ENCODE results near the gene COIL. TPM values are rescaled to one million over a fixed set of nuclear protein-coding genes. Genes with fewer than 3 reads are reported as not detected.

Gene COIL
- total RNA-seq, 1 donor from 2014 or later: 20.6 TPM

GRCh38 chr17:56949595-56949994 lies 11.3 kb downstream of the COIL start:
- peaks cover 16% of the 10 kb centered on the region for H3K79me2 ChIP-seq (ENCODE audit: insufficient read depth, low read length)
- no peak for FAIRE-seq
- H3K36me3 Mint-ChIP-seq (ENCODE audit: low read depth, unreplicated experiment): peaks cover 11% of the 10 kb centered on the region

GRCh38 chr17:56948491-56948890 lies 12.4 kb downstream of the COIL start:
- Mint-ChIP-seq H3K4me1 (ENCODE audit: low read depth, unreplicated experiment) (peaks cover 2% of the 10 kb centered on the region), H3K9me3 (ENCODE audit: unreplicated experiment) (no peaks in the 10 kb centered on the region), H3K27me3 (ENCODE audit: low read depth, unreplicated experiment) (no peaks in the 10 kb centered on the region), H3K36me3 (ENCODE audit: low read depth, unreplicated experiment) (peaks cover 16% of the 10 kb centered on the region), H3K27ac (ENCODE audit: unreplicated experiment) (no peak overlapping the region), H3K4me3 (ENCODE audit: unreplicated experiment) (no peak overlapping the region)
- Histone ChIP-seq H3K4me3 (ENCODE audit: insufficient read depth, low read depth, low read length) (no peak overlapping the region), H3K36me3 (ENCODE audit: insufficient read depth, low read length) (peaks cover 14% of the 10 kb centered on the region), H3K9ac (ENCODE audit: low read length) (no peak overlapping the region), H3K4me1 (ENCODE audit: insufficient read depth, low read length) (no peaks in the 10 kb centered on the region), H3K79me2 (ENCODE audit: insufficient read depth, low read length) (peaks cover 13% of the 10 kb centered on the region), H3K9me3 (ENCODE audit: insufficient read depth, low read depth, low read length) (no peaks in the 10 kb centered on the region), H3K27ac (ENCODE audit: low read depth, low read length) (no peak overlapping the region), H4K20me1 (ENCODE audit: insufficient read depth, low read length) (peaks cover 15% of the 10 kb centered on the region), H2AFZ (ENCODE audit: low read depth, low read length) (no peak overlapping the region), H3K27me3 (ENCODE audit: insufficient read depth, low read length) (no peaks in the 10 kb centered on the region), H3K4me2 (ENCODE audit: low read length) (no peak overlapping the region)
- TF ChIP-seq EZH2 (IDR thresholded peaks at IDR 0.05; ENCODE audit: insufficient read depth, low read length): no peak
- TF ChIP-seq CTCF (IDR thresholded peaks at IDR 0.05; ENCODE audit: insufficient read depth, low read depth, low read length): no peak
- no peak for FAIRE-seq
- DNase-seq (ENCODE audit: low read depth): peak; percentile 14

More at GRCh38 chr17:56949595-56949994, 11.3 kb downstream of the COIL start:
- Histone ChIP-seq H3K27ac (ENCODE audit: low read depth, low read length) (no peak overlapping the region), H2AFZ (ENCODE audit: low read depth, low read length) (no peak overlapping the region), H3K9me3 (ENCODE audit: insufficient read depth, low read depth, low read length) (no peaks in the 10 kb centered on the region), H3K36me3 (ENCODE audit: insufficient read depth, low read length) (peaks cover 13% of the 10 kb centered on the region), H3K4me2 (ENCODE audit: low read length) (no peak overlapping the region), H3K9ac (ENCODE audit: low read length) (no peak overlapping the region), H3K4me1 (ENCODE audit: insufficient read depth, low read length) (no peaks in the 10 kb centered on the region), H3K4me3 (ENCODE audit: insufficient read depth, low read depth, low read length) (no peak overlapping the region), H4K20me1 (ENCODE audit: insufficient read depth, low read length) (peaks cover 19% of the 10 kb centered on the region), H3K27me3 (ENCODE audit: insufficient read depth, low read length) (no peaks in the 10 kb centered on the region)
- Mint-ChIP-seq H3K27me3 (ENCODE audit: low read depth, unreplicated experiment) (no peaks in the 10 kb centered on the region), H3K4me1 (ENCODE audit: low read depth, unreplicated experiment) (peaks cover 4% of the 10 kb centered on the region), H3K4me3 (ENCODE audit: unreplicated experiment) (no peak overlapping the region), H3K27ac (ENCODE audit: unreplicated experiment) (no peak overlapping the region), H3K9me3 (ENCODE audit: unreplicated experiment) (no peaks in the 10 kb centered on the region)
- no peak for DNase-seq (ENCODE audit: low read depth)
- TF ChIP-seq CTCF (IDR thresholded peaks at IDR 0.05; ENCODE audit: insufficient read depth, low read depth, low read length) (no peak), EZH2 (IDR thresholded peaks at IDR 0.05; ENCODE audit: insufficient read depth, low read length) (no peak)

- H3K27ac ChIP-seq (ENCODE audit: low read depth, low read length): no peak overlapping the region
- no peaks in the 10 kb centered on the region for H3K4me1 ChIP-seq (ENCODE audit: insufficient read depth, low read length)
- H3K4me3 ChIP-seq (ENCODE audit: insufficient read depth, low read depth, low read length): no peak overlapping the region
- H3K27me3 Mint-ChIP-seq (ENCODE audit: low read depth, unreplicated experiment): no peaks in the 10 kb centered on the region
- peaks cover 17% of the 10 kb centered on the region for H3K36me3 ChIP-seq (ENCODE audit: insufficient read depth, low read length)
- H3K4me2 ChIP-seq (ENCODE audit: low read length): no peak overlapping the region
- no peaks in the 10 kb centered on the region for H3K27me3 ChIP-seq (ENCODE audit: insufficient read depth, low read length)
- H4K20me1 ChIP-seq (ENCODE audit: insufficient read depth, low read length): peaks cover 13% of the 10 kb centered on the region
- FAIRE-seq (no peak), DNase-seq (ENCODE audit: low read depth) (no peak)
- H3K9me3 ChIP-seq (ENCODE audit: insufficient read depth, low read depth, low read length): no peaks in the 10 kb centered on the region
- H3K36me3 Mint-ChIP-seq (ENCODE audit: low read depth, unreplicated experiment): peaks cover 17% of the 10 kb centered on the region
- H3K9me3 Mint-ChIP-seq (ENCODE audit: unreplicated experiment): no peaks in the 10 kb centered on the region
- no peak overlapping the region for H2AFZ ChIP-seq (ENCODE audit: low read depth, low read length)
- no peak overlapping the region for H3K4me3 Mint-ChIP-seq (ENCODE audit: unreplicated experiment)
- no peak for TF ChIP-seq CTCF (IDR thresholded peaks at IDR 0.05; ENCODE audit: insufficient read depth, low read depth, low read length)
- TF ChIP-seq EZH2 (IDR thresholded peaks at IDR 0.05; ENCODE audit: insufficient read depth, low read length): no peak
- H3K9ac ChIP-seq (ENCODE audit: low read length): no peak overlapping the region
- no peak overlapping the region for H3K27ac Mint-ChIP-seq (ENCODE audit: unreplicated experiment)
- no peaks in the 10 kb centered on the region for H3K4me1 Mint-ChIP-seq (ENCODE audit: low read depth, unreplicated experiment)
- peaks cover 9% of the 10 kb centered on the region for H3K79me2 ChIP-seq (ENCODE audit: insufficient read depth, low read length)
Measured at GRCh38 chr17:56947741-56948140, 13.1 kb downstream of the COIL start.
